Prostate gland (tissue), 2 donors: ENCODE data around the gene PRDM11.

Source experiments
- CTCF ChIP-seq, 4 experiments: fragments of 200-600 bp in 2 of 4; fragments of 450-650 bp in 2 of 4; sonication (generic) in 2 of 4; IDR thresholded peaks; 1 replicate in 3 of 4; 2 replicates in 1 of 4; pipeline ENCODE4 v1.5.1; 2016 to 2019; ENCODE audit warnings: antibody characterized with exemption in 4 of 4, mild to moderate bottlenecking in 2 of 4, moderate library complexity in 2 of 4
- POLR2A ChIP-seq: fragments of 450-650 bp; IDR thresholded peaks from one replicate; pipeline ENCODE4 v1.6.1; 2016; ENCODE audit warnings: antibody characterized with exemption, mild to moderate bottlenecking
- POLR2AphosphoS5 ChIP-seq: sonication (generic); formaldehyde crosslinking; IDR thresholded peaks from one replicate; pipeline ENCODE4 v1.6.1; 2017; ENCODE audit warnings: antibody characterized with exemption

- TF ChIP-seq CTCF (IDR thresholded peaks at IDR 0.05) = no peak
- no peak for TF ChIP-seq POLR2A
- TF ChIP-seq POLR2AphosphoS5 = no peak
Observed at GRCh38 chr11:45274206-45274605, 127.8 kb downstream of the PRDM11 start.
